Immature natural killer cell (primary cell): Measurements from ENCODE around the gene EPHA2. TPM values are rescaled to one million over a fixed set of nuclear protein-coding genes. Genes with fewer than 3 reads are reported as not detected.

ENCODE experiments used
- DNase-seq, 3 donors: peaks; one replicate each; pipeline ENCODE4 v3.0.0; 2022; ENCODE audit warnings: mixed read lengths in 1 of 3
- H3K27ac Mint-ChIP-seq, 6 donors: one replicate each; pipeline ENCODE4 v1.8.0; 2020; ENCODE audit warnings: mixed read lengths in 6 of 6, mild to moderate bottlenecking in 5 of 6, inconsistent platforms in 4 of 6, moderate library complexity in 3 of 6
- H3K27me3 Mint-ChIP-seq, 3 donors: one replicate each; pipeline ENCODE4 v1.8.0; 2020 to 2021; ENCODE audit warnings: low read depth in 3 of 3, mild to moderate bottlenecking in 3 of 3, mixed read lengths in 3 of 3, moderate library complexity in 3 of 3, inconsistent platforms in 1 of 3
- H3K36me3 Mint-ChIP-seq, 3 donors: one replicate each; pipeline ENCODE4 v1.8.0; 2020; ENCODE audit warnings: mixed read lengths in 3 of 3, inconsistent platforms in 2 of 3, mild to moderate bottlenecking in 2 of 3
- H3K4me1 Mint-ChIP-seq, 2 donors: one replicate each; pipeline ENCODE4 v1.8.0; 2020; ENCODE audit warnings: inconsistent platforms in 2 of 2, mild to moderate bottlenecking in 2 of 2, mixed read lengths in 2 of 2, moderate library complexity in 1 of 2
- H3K4me3 Mint-ChIP-seq, 5 donors: one replicate each; pipeline ENCODE4 v1.8.0; 2020; ENCODE audit warnings: mild to moderate bottlenecking in 5 of 5, mixed read lengths in 5 of 5, inconsistent platforms in 3 of 5, moderate library complexity in 3 of 5
- H3K9me3 Mint-ChIP-seq, 6 donors: one replicate each; pipeline ENCODE4 v1.8.0; 2020; ENCODE audit warnings: mild to moderate bottlenecking in 6 of 6, mixed read lengths in 6 of 6, inconsistent platforms in 4 of 6, moderate library complexity in 3 of 6
- polyA plus RNA-seq, 3 donors: library from polyadenylated mRNA; unstranded; fragments of 300-500 nt; fragmentation: Illumina TruSeq; gene quantifications; one replicate each; pipeline ENCODE4 v1.2.3, GENCODE V29; 2021

EPHA2 gene
- polyA plus RNA-seq, 3 donors from 2014 or later: not detected

- Mint-ChIP-seq H3K36me3 (no peaks in the 10 kb centered on the region), H3K4me3 (no peak overlapping the region), H3K4me1 (peaks cover 0 to 4% of the 10 kb centered on the region in 2 donors), H3K27ac (no peak overlapping the region), H3K27me3 (peaks cover 0 to 9% (median 0%) of the 10 kb centered on the region in 3 donors), H3K9me3 (no peaks in the 10 kb centered on the region)
- DNase-seq: no peak
These were observed 36.2 kb upstream of the EPHA2 start for GRCh38 chr1:16191916-16192546.

GRCh38 chr1:16191309-16191708, 35.4 kb upstream of the EPHA2 start:
- H3K27me3 Mint-ChIP-seq: peaks cover 0 to 9% (median 0%) of the 10 kb centered on the region in 3 donors
- H3K9me3 Mint-ChIP-seq: no peaks in the 10 kb centered on the region
- no peak overlapping the region for H3K27ac Mint-ChIP-seq
- H3K4me1 Mint-ChIP-seq: peaks cover 0 to 4% of the 10 kb centered on the region in 2 donors
- H3K4me3 Mint-ChIP-seq: no peak overlapping the region
- no peak for DNase-seq
- H3K36me3 Mint-ChIP-seq: no peaks in the 10 kb centered on the region

GRCh38 chr1:16189921-16190621, 34.2 kb upstream of the EPHA2 start:
- Mint-ChIP-seq H3K36me3 (no peaks in the 10 kb centered on the region), H3K27ac (no peak overlapping the region), H3K4me3 (no peak overlapping the region), H3K4me1 (peaks cover 0 to 4% of the 10 kb centered on the region in 2 donors), H3K9me3 (no peaks in the 10 kb centered on the region), H3K27me3 (peaks cover 0 to 9% (median 0%) of the 10 kb centered on the region in 3 donors)
- no peak for DNase-seq

DNA sequence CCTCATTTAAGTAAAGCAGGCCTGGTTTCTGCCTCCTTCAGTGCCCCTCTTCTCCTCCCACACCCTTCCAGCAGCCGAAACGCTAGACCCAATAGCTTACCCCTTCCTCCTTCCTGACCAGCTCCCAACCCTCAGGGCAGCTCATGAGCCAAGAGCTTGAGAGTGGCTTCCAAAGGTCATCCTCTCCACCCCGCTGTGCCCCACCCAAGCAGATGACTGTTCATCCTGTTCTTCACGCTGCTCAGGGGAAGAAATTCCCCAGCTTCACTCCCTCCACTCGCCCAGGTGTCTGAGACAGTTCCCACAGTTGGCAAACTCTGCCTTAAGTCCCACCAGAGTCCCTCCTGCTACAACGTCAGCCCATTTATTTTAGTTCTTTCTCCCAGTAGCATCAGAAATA, 33.1 kb upstream of the EPHA2 start:
- Mint-ChIP-seq H3K36me3 (no peaks in the 10 kb centered on the region), H3K4me3 (no peak overlapping the region), H3K4me1 (peaks cover 0 to 4% of the 10 kb centered on the region in 2 donors), H3K9me3 (no peaks in the 10 kb centered on the region), H3K27ac (no peak overlapping the region), H3K27me3 (peaks cover 0 to 9% (median 2%) of the 10 kb centered on the region in 3 donors)
- DNase-seq: no peak

DNA sequence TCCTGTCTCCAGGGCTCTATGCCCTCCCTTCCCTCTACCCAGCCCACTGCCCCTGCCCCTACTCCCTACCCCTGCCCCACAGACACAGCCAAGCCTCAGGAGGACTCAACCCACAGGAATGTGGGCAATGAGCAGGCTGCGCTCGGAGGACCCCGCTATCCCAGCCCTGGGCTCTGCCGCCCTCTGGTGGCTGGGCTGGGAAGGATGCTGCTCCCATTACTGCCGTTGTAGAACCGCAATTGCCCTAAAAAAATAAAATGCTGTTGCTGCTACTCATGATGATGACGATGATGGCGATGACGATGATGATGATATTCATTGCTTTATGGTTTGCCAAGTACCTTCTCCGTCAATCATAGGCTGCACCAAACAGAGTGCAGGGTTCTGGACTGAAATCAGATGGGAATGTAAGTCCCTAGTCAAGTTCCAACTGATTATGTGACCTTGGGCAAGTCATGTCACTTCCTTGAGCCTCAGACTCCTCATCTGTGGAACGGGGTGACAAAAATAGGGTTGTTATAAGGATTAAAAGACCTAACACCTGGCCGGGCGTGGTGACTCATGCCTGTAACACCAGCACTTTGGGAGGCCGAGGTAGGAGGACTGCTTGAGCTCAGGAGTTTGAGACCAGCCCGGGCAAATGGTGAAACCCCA, 32.0 kb upstream of the EPHA2 start:
- peak; percentile 71 to 77 (median 72) for DNase-seq
- Mint-ChIP-seq H3K4me1 (peaks cover 0 to 4% of the 10 kb centered on the region in 2 donors), H3K4me3 (no peak overlapping the region), H3K27ac (no peak overlapping the region), H3K9me3 (no peaks in the 10 kb centered on the region), H3K36me3 (no peaks in the 10 kb centered on the region), H3K27me3 (peaks cover 1 to 11% (median 2%) of the 10 kb centered on the region in 3 donors)

GRCh38 chr1:16186655-16187235, 30.9 kb upstream of the EPHA2 start:
- Mint-ChIP-seq H3K27ac (no peak overlapping the region), H3K4me1 (peaks cover 0 to 4% of the 10 kb centered on the region in 2 donors), H3K9me3 (no peaks in the 10 kb centered on the region), H3K4me3 (no peak overlapping the region), H3K36me3 (no peaks in the 10 kb centered on the region), H3K27me3 (peaks cover 1 to 11% (median 2%) of the 10 kb centered on the region in 3 donors)
- DNase-seq: no peak

DNA sequence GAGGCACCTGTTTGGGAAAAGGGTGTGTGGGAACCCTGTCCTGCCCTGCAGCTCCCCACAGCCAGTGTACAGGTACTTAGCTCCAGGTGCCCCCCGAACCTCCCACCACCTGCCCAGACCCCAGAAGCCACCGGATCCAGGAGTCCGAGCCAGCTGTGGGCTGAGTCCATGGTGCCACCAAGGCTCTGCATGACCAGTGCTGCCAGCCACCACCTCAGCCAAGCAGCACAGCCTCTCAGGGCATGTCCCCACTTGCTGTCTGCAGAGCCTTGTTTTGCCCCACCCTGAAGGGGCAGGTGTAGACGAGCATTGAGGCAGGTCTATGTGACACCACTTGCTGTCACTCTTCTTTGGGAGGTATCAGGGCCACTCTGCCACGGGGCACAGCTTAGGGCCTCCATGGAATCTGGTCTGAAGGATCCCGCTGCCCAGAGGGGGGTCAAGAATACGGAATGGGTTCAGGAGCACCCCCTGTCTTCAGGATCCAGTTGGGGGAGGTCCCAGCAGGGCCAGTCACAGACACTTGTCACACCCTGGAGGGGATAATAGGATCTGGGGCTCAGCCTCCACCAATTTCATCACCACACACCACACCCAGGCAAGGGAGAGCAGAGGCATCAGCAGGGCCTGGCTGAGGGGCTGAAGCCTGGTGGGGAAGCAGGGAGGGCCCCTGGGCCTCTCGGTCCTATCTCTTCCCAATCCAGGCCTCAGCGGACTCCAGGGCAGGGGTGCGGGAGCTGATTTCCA, 28.9 kb upstream of the EPHA2 start:
- H3K4me1 Mint-ChIP-seq: peaks cover 0 to 4% of the 10 kb centered on the region in 2 donors
- H3K4me3 Mint-ChIP-seq: no peak overlapping the region
- no peaks in the 10 kb centered on the region for H3K9me3 Mint-ChIP-seq
- DNase-seq: no peak
- H3K27me3 Mint-ChIP-seq: peaks cover 2 to 7% (median 3%) of the 10 kb centered on the region in 3 donors
- no peaks in the 10 kb centered on the region for H3K36me3 Mint-ChIP-seq
- no peak overlapping the region for H3K27ac Mint-ChIP-seq

DNA sequence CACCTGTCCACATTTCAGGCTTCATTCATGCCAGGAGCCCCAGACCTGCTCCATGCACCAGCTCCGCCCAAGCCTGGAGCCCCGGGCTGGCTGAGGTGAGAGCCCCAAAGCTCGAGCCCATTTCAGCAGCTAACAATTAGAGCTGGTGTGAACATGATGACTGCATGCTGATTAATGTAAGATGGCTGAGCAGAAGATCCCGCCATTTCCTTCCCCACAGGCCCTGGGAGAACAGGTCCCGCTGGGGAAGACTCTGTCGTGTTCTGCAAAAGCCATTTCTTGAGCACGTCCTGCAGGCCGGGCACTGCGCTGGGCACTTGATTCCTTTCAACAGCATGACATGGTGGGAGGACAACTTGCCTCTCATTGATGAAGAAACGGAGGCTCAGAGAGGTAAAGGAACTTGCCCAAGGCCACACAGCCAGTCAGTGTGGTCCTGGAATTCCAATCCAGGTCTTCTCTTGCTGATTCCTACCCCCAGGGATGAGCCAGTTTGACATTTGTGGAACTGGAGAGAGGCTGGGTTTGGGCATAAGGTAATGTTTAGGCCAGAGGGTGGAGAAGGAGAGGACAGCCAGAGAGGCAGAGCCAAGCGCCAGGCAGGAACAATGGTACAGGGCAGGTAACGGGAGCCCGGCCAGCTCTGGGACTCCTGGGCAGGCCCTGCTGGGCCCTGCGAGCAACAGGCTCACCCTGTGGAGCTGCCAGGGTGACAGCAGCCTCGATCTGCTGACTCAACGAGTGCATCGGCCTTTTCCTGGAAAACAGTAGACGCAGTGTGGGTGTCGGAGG, 28.1 kb upstream of the EPHA2 start:
- peaks cover 2 to 5% (median 3%) of the 10 kb centered on the region in 3 donors for H3K27me3 Mint-ChIP-seq
- H3K9me3 Mint-ChIP-seq: no peaks in the 10 kb centered on the region
- no peak for DNase-seq
- no peak overlapping the region for H3K4me3 Mint-ChIP-seq
- H3K36me3 Mint-ChIP-seq: no peaks in the 10 kb centered on the region
- H3K4me1 Mint-ChIP-seq: peaks cover 0 to 4% of the 10 kb centered on the region in 2 donors
- H3K27ac Mint-ChIP-seq: no peak overlapping the region

- Mint-ChIP-seq H3K9me3 (no peaks in the 10 kb centered on the region), H3K27ac (no peak overlapping the region), H3K4me1 (peaks cover 0 to 4% of the 10 kb centered on the region in 2 donors), H3K36me3 (no peaks in the 10 kb centered on the region), H3K4me3 (no peak overlapping the region), H3K27me3 (peaks cover 2 to 5% (median 2%) of the 10 kb centered on the region in 3 donors)
- no peak for DNase-seq
These were observed 27.3 kb upstream of the EPHA2 start for GRCh38 chr1:16183179-16183578.

GRCh38 chr1:16181887-16182719, 26.2 kb upstream of the EPHA2 start:
- no peak for DNase-seq
- H3K4me3 Mint-ChIP-seq: no peak overlapping the region
- H3K27ac Mint-ChIP-seq: peak overlapping the region in 1 of 6 donors; percentile 58
- H3K27me3 Mint-ChIP-seq: peaks cover 2 to 5% (median 2%) of the 10 kb centered on the region in 3 donors
- H3K9me3 Mint-ChIP-seq: no peaks in the 10 kb centered on the region
- H3K4me1 Mint-ChIP-seq: no peaks in the 10 kb centered on the region
- H3K36me3 Mint-ChIP-seq: peaks cover 0 to 2% (median 0%) of the 10 kb centered on the region in 3 donors

- no peak overlapping the region for H3K27ac Mint-ChIP-seq
- DNase-seq: no peak
- H3K4me3 Mint-ChIP-seq: no peak overlapping the region
- H3K4me1 Mint-ChIP-seq: no peaks in the 10 kb centered on the region
- H3K27me3 Mint-ChIP-seq: peaks cover 2 to 8% (median 8%) of the 10 kb centered on the region in 3 donors
- no peaks in the 10 kb centered on the region for H3K9me3 Mint-ChIP-seq
- peaks cover 0 to 3% (median 0%) of the 10 kb centered on the region in 3 donors for H3K36me3 Mint-ChIP-seq
These were observed 24.5 kb upstream of the EPHA2 start for GRCh38 chr1:16180291-16180824.
